Measurements from ENCODE around the gene WNT11. TPM values are rescaled to one million over a fixed set of nuclear protein-coding genes. Genes with fewer than 3 reads are reported as not detected.

The WNT11 gene
- total RNA-seq, 1 donor from 2014 or later = 1.5 TPM

- H3K4me1 Mint-ChIP-seq (ENCODE audit: low read depth) = peaks cover 2% of the 10 kb centered on the region
- no peak for DNase-seq (ENCODE audit: low spot score, unreplicated experiment)
- peak overlapping the region; percentile 99 for H3K27ac Mint-ChIP-seq
- TF ChIP-seq CTCF (IDR thresholded peaks at IDR 0.05; ENCODE audit: unreplicated experiment) = peak; percentile 29
- no peaks in the 10 kb centered on the region for H3K9me3 Mint-ChIP-seq (ENCODE audit: low read depth)
- no peaks in the 10 kb centered on the region for H3K36me3 Mint-ChIP-seq (ENCODE audit: insufficient read depth)
- H3K27me3 Mint-ChIP-seq = peaks cover 24% of the 10 kb centered on the region
- peak overlapping the region; percentile 98 for H3K4me3 Mint-ChIP-seq (ENCODE audit: low read depth)
These were observed 28.3 kb upstream of the WNT11 start for GRCh38 chr11:76234416-76235232.

GRCh38 chr11:76234021-76234415 is 27.7 kb upstream of the WNT11 start:
- Mint-ChIP-seq H3K27ac (no peak overlapping the region), H3K9me3 (ENCODE audit: low read depth) (no peaks in the 10 kb centered on the region)
- no peak for DNase-seq (ENCODE audit: low spot score, unreplicated experiment)

GRCh38 chr11:76233196-76233921 is 27.1 kb upstream of the WNT11 start:
- no peak overlapping the region for H3K27ac Mint-ChIP-seq
- H3K4me1 Mint-ChIP-seq (ENCODE audit: low read depth) = peaks cover 2% of the 10 kb centered on the region
- no peaks in the 10 kb centered on the region for H3K9me3 Mint-ChIP-seq (ENCODE audit: low read depth)
- TF ChIP-seq CTCF (IDR thresholded peaks at IDR 0.05; ENCODE audit: unreplicated experiment) = no peak
- no peak for DNase-seq (ENCODE audit: low spot score, unreplicated experiment)
- peak overlapping the region; percentile 53 for H3K4me3 Mint-ChIP-seq (ENCODE audit: low read depth)
- no peaks in the 10 kb centered on the region for H3K36me3 Mint-ChIP-seq (ENCODE audit: insufficient read depth)
- peaks cover 27% of the 10 kb centered on the region for H3K27me3 Mint-ChIP-seq

More at GRCh38 chr11:76234021-76234415, 27.7 kb upstream of the WNT11 start:
- peaks cover 27% of the 10 kb centered on the region for H3K27me3 Mint-ChIP-seq
- H3K36me3 Mint-ChIP-seq (ENCODE audit: insufficient read depth) = no peaks in the 10 kb centered on the region
- no peak for TF ChIP-seq CTCF (IDR thresholded peaks at IDR 0.05; ENCODE audit: unreplicated experiment)
- H3K4me3 Mint-ChIP-seq (ENCODE audit: low read depth) = peak overlapping the region; percentile 98
- H3K4me1 Mint-ChIP-seq (ENCODE audit: low read depth) = peaks cover 2% of the 10 kb centered on the region

DNA sequence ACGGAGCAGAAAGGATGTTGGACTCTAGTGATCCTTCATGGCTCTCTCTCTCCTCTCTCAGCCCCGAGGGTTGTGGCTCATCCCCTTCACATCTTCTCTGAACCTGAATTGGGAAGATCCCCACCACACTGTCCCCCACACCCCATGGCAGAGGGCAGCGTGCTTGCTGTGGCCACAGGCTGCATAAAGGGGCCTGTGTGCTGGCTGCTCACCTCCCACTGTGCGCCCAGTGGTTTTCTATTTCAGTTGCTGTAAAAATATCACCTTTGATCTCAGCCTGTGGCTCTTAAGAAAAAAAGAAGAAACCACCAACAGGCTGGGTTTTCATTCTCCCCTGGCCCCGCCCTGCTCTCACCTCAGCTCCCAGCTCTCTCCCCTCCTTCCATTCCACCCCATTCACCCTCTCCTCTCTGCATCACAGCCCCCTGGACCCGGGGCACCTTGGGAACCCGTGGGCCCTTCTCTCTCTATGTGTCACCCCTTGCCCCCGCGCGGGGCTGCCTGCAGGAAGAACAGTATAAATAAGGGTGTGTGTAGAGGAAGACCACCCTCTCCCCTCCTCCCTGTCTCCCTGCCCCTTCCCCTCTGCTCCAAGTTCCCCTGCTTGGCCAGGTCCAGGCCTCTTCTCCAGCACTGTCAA is 25.8 kb upstream of the WNT11 start:
- H3K27ac Mint-ChIP-seq = no peak overlapping the region
- peaks cover 29% of the 10 kb centered on the region for H3K27me3 Mint-ChIP-seq
- TF ChIP-seq CTCF (IDR thresholded peaks at IDR 0.05; ENCODE audit: unreplicated experiment) = no peak
- no peaks in the 10 kb centered on the region for H3K9me3 Mint-ChIP-seq (ENCODE audit: low read depth)
- no peak overlapping the region for H3K4me3 Mint-ChIP-seq (ENCODE audit: low read depth)
- H3K36me3 Mint-ChIP-seq (ENCODE audit: insufficient read depth) = no peaks in the 10 kb centered on the region
- no peak for DNase-seq (ENCODE audit: low spot score, unreplicated experiment)
- peaks cover 2% of the 10 kb centered on the region for H3K4me1 Mint-ChIP-seq (ENCODE audit: low read depth)

DNA sequence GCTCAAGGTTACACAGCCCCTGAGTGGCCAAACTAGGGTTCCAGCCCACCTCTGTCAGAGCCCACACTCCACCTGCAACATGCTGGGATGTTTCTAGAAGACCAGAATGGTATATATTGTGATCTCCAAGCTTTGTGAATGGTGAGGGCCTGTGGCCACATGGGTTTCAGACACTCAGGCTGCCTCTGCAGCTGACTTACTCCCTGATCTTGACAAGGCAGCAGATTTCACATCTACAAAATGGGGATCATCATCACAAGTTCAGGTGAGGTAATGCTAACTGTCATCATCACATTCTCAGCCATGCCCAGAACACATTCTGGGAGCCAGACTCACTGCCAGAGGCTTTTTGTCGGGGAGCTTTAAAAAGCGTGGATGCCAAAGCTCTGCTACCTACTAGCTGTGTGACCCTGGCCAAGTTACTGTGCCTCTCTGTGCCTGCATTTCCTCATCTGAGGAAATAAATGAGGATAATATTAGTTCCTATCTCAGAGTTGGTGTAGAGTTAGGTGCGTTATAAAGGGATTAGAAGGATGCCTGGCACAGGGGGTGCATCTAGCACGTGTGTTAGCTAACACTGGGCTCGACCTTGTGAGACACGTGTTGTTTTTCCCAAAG is 24.9 kb upstream of the WNT11 start:
- Mint-ChIP-seq H3K27ac (no peak overlapping the region), H3K4me3 (ENCODE audit: low read depth) (no peak overlapping the region), H3K36me3 (ENCODE audit: insufficient read depth) (no peaks in the 10 kb centered on the region), H3K27me3 (peaks cover 26% of the 10 kb centered on the region), H3K9me3 (ENCODE audit: low read depth) (no peaks in the 10 kb centered on the region), H3K4me1 (ENCODE audit: low read depth) (peaks cover 2% of the 10 kb centered on the region)
- no peak for TF ChIP-seq CTCF (IDR thresholded peaks at IDR 0.05; ENCODE audit: unreplicated experiment)
- DNase-seq (ENCODE audit: low spot score, unreplicated experiment) = no peak

All from progenitor cell of endocrine pancreas (in vitro differentiated cells).